Measurements from ENCODE around the gene CRK. TPM values are rescaled to one million over a fixed set of nuclear protein-coding genes. Genes with fewer than 3 reads are reported as not detected.
A peak's percentile ranks its signal among the peaks of the same experiment; 100 is the strongest.

The CRK gene
- total and polyA plus RNA-seq, 10 of the 15 experiments (the other 5 are each of a cell fraction or from before 2014, with no cell fraction given): 11.1 to 23.8 (median 20.5) TPM

- Histone ChIP-seq H3K27ac (ENCODE audit: control insufficient read depth, insufficient read depth) (peak overlapping the region; percentile 84), H3K4me3 (peak overlapping the region; percentile 68), H3K9ac (ENCODE audit: control insufficient read depth, insufficient read depth, low read length) (peak overlapping the region; percentile 70; the same call in 1 of the 2 replicates), H4K20me1 (ENCODE audit: control insufficient read depth, insufficient read depth) (no peaks in the 10 kb centered on the region), H3K4me2 (ENCODE audit: control insufficient read depth, insufficient read depth) (peak overlapping the region; percentile 83), H3K79me2 (ENCODE audit: control insufficient read depth, insufficient read depth, low read length) (peaks cover 12% of the 10 kb centered on the region), H3K9me3 (replicated peaks; ENCODE audit: control insufficient read depth, insufficient read depth, low read length) (no peaks in the 10 kb centered on the region), H2AFZ (ENCODE audit: control insufficient read depth, low read depth, low read length) (peak overlapping the region; percentile 35), H3K27me3 (replicated peaks in 1 of 2; ENCODE audit: control insufficient read depth in 2 of 2, insufficient read depth in 2 of 2, low read length in 1 of 2) (no peaks in the 10 kb centered on the region), H3K36me3 (ENCODE audit: control insufficient read depth in 2 of 2, insufficient read depth in 2 of 2, low read length in 1 of 2) (peaks cover 0 to 2% of the 10 kb centered on the region in 2 experiments; a peak in 3 of 4 replicates), H3K4me1 (ENCODE audit: control insufficient read depth, insufficient read depth, low read length) (peaks cover 19% of the 10 kb centered on the region)
- POLR2A ChIA-PET: interaction anchor here (0.6 to 1.3 kb wide), 8 partner anchors 12 to 238 kb away, joined by 3 to 8 read pairs (median 4); partner anchors contain the start of genes CRK and INPP5K
- RAD21 ChIA-PET (ENCODE audit: unreplicated experiment): interaction anchor here (0.6 to 2.5 kb wide), 8 partner anchors 12 to 142 kb away, joined by 3 to 11 read pairs (median 4); partner anchors contain the start of genes CRK, INPP5K and SLC43A2
- SMC1A ChIA-PET (ENCODE audit: uncharacterized antibody, unreplicated experiment): interaction anchor here (1.0 to 3.9 kb wide), 3 partner anchors 30 to 126 kb away, joined by 3 to 20 read pairs (median 3); partner anchors contain the start of gene INPP5K
- no TSS peak for BruUV-seq (replicated peaks)
- peak; percentile 40 for DNase-seq (ENCODE audit: low read depth, low spot score)
- peak; percentile 48 for ATAC-seq
- 1% methylated on average over 55 of the region's 74 CpGs for WGBS (ENCODE audit: insufficient coverage, insufficient replicate concordance, low lambda C conversion rate, missing lambda C conversion rate)
- CTCF ChIA-PET: interaction anchor here (0.5 to 1.2 kb wide), 4 partner anchors 28 to 122 kb away, joined by 3 to 5 read pairs (median 4); partner anchors contain the start of gene INPP5K
- in situ Hi-C loops (cut with MboI): no loop called here
- intact Hi-C loops (cut with micrococcal nuclease; ENCODE audit: unreplicated experiment): loop anchor here (2.0 kb wide), 1 partner anchor 30 kb away; the partner anchor contains the start of gene CRK
- FAIRE-seq: peak; percentile 70
- TF ChIP-seq ZNF217 (IDR thresholded peaks at IDR 0.05) (0 out of 2 replicates have a peak, but pooled peaks have one; percentile 91), HDAC6 (IDR thresholded peaks at IDR 0.05; ENCODE audit: unreplicated experiment) (no peak), ETV6 (conservative IDR thresholded peaks at IDR 0.05 in 1 of 2, IDR thresholded peaks at IDR 0.05 in 1 of 2; ENCODE audit: borderline replicate concordance in 1 of 2, low read depth in 1 of 2) (no peak), E4F1 (IDR thresholded peaks at IDR 0.05; ENCODE audit: borderline replicate concordance, partially characterized antibody) (no peak), IRF4 (IDR thresholded peaks at IDR 0.05; ENCODE audit: low read depth, low read length) (no peak), CUX1 (IDR thresholded peaks at IDR 0.05; ENCODE audit: insufficient replicate concordance, low read depth, low read length) (no peak), HDGF (IDR thresholded peaks at IDR 0.05) (peak; percentile 78; the same call in 1 of the 2 replicates), SMAD5 (IDR thresholded peaks at IDR 0.05; ENCODE audit: low read depth) (peak; percentile 57; the same call in 1 of the 2 replicates), JUNB (IDR thresholded peaks at IDR 0.05) (no peak), HCFC1 (IDR thresholded peaks at IDR 0.05; ENCODE audit: low read length) (no peak), BMI1 (IDR thresholded peaks at IDR 0.05; ENCODE audit: borderline replicate concordance) (no peak), FOS (IDR thresholded peaks at IDR 0.05; ENCODE audit: borderline replicate concordance, extremely low read depth, insufficient read length) (no peak), ATF2 (IDR thresholded peaks at IDR 0.05; ENCODE audit: low read length) (no peak)
These were observed 31.0 kb upstream of the CRK start for GRCh38 chr17:1486802-1487695.
